ENCODE data around the gene GNAQ. TPM values are rescaled to one million over a fixed set of nuclear protein-coding genes. Genes with fewer than 3 reads are reported as not detected.

GNAQ gene
- total RNA-seq, 1 donor from 2014 or later = 35.4 TPM

GRCh38 chr9:77731930-77732329 is 299.7 kb downstream of the GNAQ start:
- no peaks in the 10 kb centered on the region for H3K27me3 ChIP-seq (ENCODE audit: control insufficient read depth, insufficient read depth, low read length)
- no peak for TF ChIP-seq CTCF (IDR thresholded peaks at IDR 0.05; ENCODE audit: insufficient read depth, low read length, poor library complexity, severe bottlenecking)
- peaks cover 1% of the 10 kb centered on the region for H3K36me3 ChIP-seq (ENCODE audit: control insufficient read depth, insufficient read depth, low read length)
- DNase-seq (ENCODE audit: low read depth) = no peak
- H3K4me3 ChIP-seq (ENCODE audit: low read depth, low read length) = no peak overlapping the region

DNA sequence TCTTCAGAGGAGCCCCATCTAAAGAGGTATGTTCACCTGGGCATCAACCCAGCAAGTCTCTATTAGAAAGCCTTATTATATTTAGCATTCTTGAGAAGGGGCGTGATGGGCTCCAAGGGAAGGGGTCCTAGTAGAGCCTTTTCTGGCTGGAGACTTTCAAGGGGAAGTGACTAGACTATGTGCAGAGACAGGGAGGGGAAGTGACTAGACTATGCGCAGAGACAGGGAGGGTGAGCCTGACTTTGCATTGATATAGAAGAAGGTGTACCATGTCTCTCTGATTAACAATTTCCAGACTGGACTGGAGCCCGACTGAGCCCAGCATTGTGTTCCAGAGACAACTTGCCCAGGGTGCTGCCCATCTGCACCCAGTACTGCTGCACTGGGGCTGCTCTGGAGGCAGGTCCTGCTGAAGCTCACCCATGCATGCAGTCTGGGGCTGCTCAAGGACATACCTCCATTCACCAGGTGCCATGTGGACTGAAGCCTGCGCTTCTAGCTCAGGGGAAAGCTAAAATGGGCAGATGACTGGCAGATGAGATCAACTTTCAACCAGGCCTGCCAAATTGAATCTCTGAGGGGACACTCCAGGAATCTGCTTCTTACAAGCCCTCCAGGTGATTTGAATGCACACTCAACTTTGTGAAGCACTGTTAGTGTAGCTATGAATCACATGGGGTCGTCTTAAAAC is 300.5 kb downstream of the GNAQ start:
- no peak overlapping the region for H3K4me3 ChIP-seq (ENCODE audit: low read depth, low read length)
- DNase-seq (ENCODE audit: low read depth) = no peak
- H3K36me3 ChIP-seq (ENCODE audit: control insufficient read depth, insufficient read depth, low read length) = peaks cover 1% of the 10 kb centered on the region
- TF ChIP-seq CTCF (IDR thresholded peaks at IDR 0.05; ENCODE audit: insufficient read depth, low read length, poor library complexity, severe bottlenecking) = no peak
- H3K27me3 ChIP-seq (ENCODE audit: control insufficient read depth, insufficient read depth, low read length) = no peaks in the 10 kb centered on the region

- TF ChIP-seq CTCF (IDR thresholded peaks at IDR 0.05; ENCODE audit: insufficient read depth, low read length, poor library complexity, severe bottlenecking) = no peak
- no peak for DNase-seq (ENCODE audit: low read depth)
- H3K4me3 ChIP-seq (ENCODE audit: low read depth, low read length) = no peak overlapping the region
- H3K27me3 ChIP-seq (ENCODE audit: control insufficient read depth, insufficient read depth, low read length) = no peaks in the 10 kb centered on the region
- H3K36me3 ChIP-seq (ENCODE audit: control insufficient read depth, insufficient read depth, low read length) = peaks cover 1% of the 10 kb centered on the region
Observed at GRCh38 chr9:77729177-77729576, 302.4 kb downstream of the GNAQ start.

GRCh38 chr9:77726814-77727213 is 304.8 kb downstream of the GNAQ start:
- H3K36me3 ChIP-seq (ENCODE audit: control insufficient read depth, insufficient read depth, low read length) = peaks cover 1% of the 10 kb centered on the region
- DNase-seq (ENCODE audit: low read depth) = no peak
- H3K4me3 ChIP-seq (ENCODE audit: low read depth, low read length) = no peak overlapping the region
- TF ChIP-seq CTCF (IDR thresholded peaks at IDR 0.05; ENCODE audit: insufficient read depth, low read length, poor library complexity, severe bottlenecking) = no peak
- H3K27me3 ChIP-seq (ENCODE audit: control insufficient read depth, insufficient read depth, low read length) = no peaks in the 10 kb centered on the region

- H3K4me3 ChIP-seq (ENCODE audit: low read depth, low read length) = no peak overlapping the region
- H3K27me3 ChIP-seq (ENCODE audit: control insufficient read depth, insufficient read depth, low read length) = no peaks in the 10 kb centered on the region
- no peak for DNase-seq (ENCODE audit: low read depth)
- H3K36me3 ChIP-seq (ENCODE audit: control insufficient read depth, insufficient read depth, low read length) = peaks cover 1% of the 10 kb centered on the region
- no peak for TF ChIP-seq CTCF (IDR thresholded peaks at IDR 0.05; ENCODE audit: insufficient read depth, low read length, poor library complexity, severe bottlenecking)
Observed at GRCh38 chr9:77726289-77726688, 305.3 kb downstream of the GNAQ start.

DNA sequence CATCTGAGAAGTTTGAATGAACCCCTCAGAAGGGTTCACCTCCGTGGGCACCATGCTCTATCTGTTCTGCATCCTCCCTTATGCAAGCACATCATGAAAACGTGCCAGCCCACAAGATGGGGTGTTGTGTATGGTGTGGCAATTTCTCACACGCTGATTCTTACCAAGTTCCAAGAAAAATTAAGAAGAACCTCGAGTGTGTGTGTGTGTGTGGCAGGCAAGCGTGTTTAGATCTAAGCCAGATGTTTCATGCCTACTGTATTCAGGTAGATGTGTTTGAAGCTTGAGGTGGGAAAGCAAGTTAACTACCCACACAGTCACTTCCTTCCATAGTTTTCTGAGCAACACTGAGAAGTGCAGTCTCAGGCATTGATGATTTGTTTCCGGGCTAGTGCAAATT is 305.8 kb downstream of the GNAQ start:
- Histone ChIP-seq H3K27me3 (ENCODE audit: control insufficient read depth, insufficient read depth, low read length) (no peaks in the 10 kb centered on the region), H3K36me3 (ENCODE audit: control insufficient read depth, insufficient read depth, low read length) (peaks cover 1% of the 10 kb centered on the region), H3K4me3 (ENCODE audit: low read depth, low read length) (no peak overlapping the region)
- TF ChIP-seq CTCF (IDR thresholded peaks at IDR 0.05; ENCODE audit: insufficient read depth, low read length, poor library complexity, severe bottlenecking) = no peak
- no peak for DNase-seq (ENCODE audit: low read depth)

Measured in kidney epithelial cell (primary cell).